Dendritic cell treated with granulocyte-macrophage colony-stimulating factor and Interleukin-4, amounts not matched to agents 40 ng/mL and 50 ng/mL, for 4 days (primary cell): ENCODE results near the gene MYOC.
"Not testable (repeated sequence)": the region's sequence is repeated elsewhere in the genome, so short reads cannot be mapped to it uniquely, and the experiment has no call there.

ENCODE experiments used
- H3K27ac Mint-ChIP-seq: one replicate; pipeline ENCODE4 v1.8.0; 2022; ENCODE audit warnings: mild to moderate bottlenecking, mixed read lengths
- H3K27me3 Mint-ChIP-seq: one replicate; pipeline ENCODE4 v1.8.0; 2022; ENCODE audit warnings: mild to moderate bottlenecking, mixed read lengths
- H3K36me3 Mint-ChIP-seq: one replicate; pipeline ENCODE4 v1.8.0; 2022; ENCODE audit warnings: low read depth, mixed read lengths
- H3K4me1 Mint-ChIP-seq: one replicate; pipeline ENCODE4 v1.8.0; 2022; ENCODE audit warnings: low read depth, mixed read lengths
- H3K4me3 Mint-ChIP-seq: one replicate; pipeline ENCODE4 v1.8.0; 2022; ENCODE audit warnings: mild to moderate bottlenecking, moderate library complexity, mixed read lengths
- H3K9me3 Mint-ChIP-seq: one replicate; pipeline ENCODE4 v1.8.0; 2022; ENCODE audit warnings: mixed read lengths
- intact Hi-C: fragments of 100-400 bp; cut with micrococcal nuclease; formaldehyde crosslinking; loops from one replicate; pipeline ENCODE4 v1.15.0; 2022

Gene MYOC

DNA sequence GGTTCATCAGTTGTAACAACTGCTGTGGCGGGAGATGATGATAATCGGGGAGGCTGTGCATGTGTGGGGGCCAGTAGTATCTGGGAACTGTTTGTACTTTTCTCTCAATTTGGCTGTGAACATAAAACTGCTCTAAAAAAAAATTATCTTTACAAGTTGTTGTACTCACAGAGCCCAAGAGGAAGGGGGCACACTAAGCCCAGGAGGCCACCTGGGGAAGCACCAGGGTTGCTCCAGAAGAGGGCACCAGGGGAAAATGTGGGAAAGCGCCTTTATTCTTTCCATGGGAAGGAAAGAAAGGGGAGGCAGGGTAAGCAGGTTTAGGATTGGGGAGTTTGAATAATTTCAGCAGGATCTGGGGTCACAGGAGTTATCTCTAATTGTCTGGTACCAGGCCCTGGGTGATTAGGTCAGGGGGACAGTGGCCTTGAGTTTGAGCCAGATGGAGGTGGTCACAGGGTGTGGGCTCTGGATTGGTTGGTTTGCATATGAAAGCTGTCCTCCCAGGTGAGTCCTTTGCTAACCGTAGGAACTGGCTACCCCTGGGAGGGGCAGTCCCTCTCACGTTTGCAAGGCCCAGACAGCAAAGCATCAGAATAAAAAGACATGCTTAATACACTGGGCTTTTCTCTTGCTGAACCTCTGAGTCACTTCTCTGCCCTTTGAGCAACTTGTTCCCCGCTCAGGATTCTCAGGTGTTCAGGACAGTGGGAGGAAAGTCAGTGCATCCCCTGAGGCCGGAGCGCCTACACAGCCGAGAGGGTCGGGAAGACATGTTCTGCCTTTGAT is 11.2 kb downstream of the MYOC start:
- Mint-ChIP-seq H3K36me3 (no peaks in the 10 kb centered on the region), H3K9me3 (no peaks in the 10 kb centered on the region), H3K27me3 (no peaks in the 10 kb centered on the region), H3K4me1 (peaks cover 9% of the 10 kb centered on the region), H3K27ac (no peak overlapping the region), H3K4me3 (no peak overlapping the region)
- intact Hi-C loops: no loop called here

DNA sequence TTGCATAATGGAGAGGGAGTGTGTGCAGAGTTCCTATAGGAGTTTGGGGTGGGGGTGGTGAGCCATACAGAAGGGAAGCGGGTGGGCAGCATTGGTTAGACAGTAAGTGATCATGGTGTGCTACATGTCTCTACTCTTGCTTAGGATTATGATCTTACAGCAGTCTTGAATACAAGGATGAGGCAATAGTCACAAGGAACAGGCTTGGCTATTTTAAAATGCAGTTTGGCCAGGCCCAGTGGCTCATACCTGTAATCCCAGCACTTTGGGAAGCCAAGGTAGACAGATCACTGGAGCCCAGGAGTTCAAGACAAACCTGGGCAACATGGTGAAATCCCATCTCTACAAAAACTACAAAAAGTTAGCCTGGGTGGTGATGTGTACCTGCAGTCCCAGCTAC is 12.3 kb downstream of the MYOC start:
- Mint-ChIP-seq H3K27ac (no peak overlapping the region), H3K36me3 (no peaks in the 10 kb centered on the region), H3K4me3 (no peak overlapping the region), H3K27me3 (no peaks in the 10 kb centered on the region), H3K9me3 (no peaks in the 10 kb centered on the region), H3K4me1 (peaks cover 6% of the 10 kb centered on the region)
- intact Hi-C loops: no loop called here

DNA sequence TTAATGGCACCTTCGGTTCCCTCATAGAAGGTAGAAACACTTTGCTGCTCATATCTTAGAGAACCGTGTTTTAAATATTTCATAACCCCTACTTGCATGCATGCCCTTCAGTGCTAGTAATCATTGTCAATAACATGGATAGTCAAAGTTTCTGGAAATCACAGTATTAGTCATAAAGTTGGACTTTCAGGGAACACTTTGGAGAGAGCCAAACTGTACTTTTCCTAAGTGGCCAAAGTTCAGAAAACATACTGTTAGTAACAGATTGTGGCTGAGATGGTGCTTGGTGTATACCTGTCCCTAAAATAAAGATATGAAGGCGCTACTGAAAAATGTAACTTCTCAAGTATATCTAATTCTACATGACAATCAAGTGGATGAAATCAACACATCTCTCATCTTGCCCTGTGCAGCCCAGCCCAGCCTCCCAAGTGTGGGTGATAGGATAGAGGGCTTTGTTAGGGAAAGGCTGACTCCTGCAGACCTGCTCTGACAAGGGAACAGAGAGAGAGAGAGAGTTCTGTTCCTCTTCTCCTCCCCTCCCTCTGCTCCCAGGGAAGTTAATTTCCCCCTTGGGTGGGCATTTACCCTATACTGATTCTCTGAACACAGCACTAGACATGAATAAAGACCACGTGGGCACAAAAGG is 14.4 kb downstream of the MYOC start:
- Mint-ChIP-seq H3K36me3 (no peaks in the 10 kb centered on the region), H3K4me1 (no peaks in the 10 kb centered on the region), H3K27me3 (no peaks in the 10 kb centered on the region), H3K27ac (no peak overlapping the region), H3K9me3 (no peaks in the 10 kb centered on the region), H3K4me3 (no peak overlapping the region)
- intact Hi-C loops: no loop called here

DNA sequence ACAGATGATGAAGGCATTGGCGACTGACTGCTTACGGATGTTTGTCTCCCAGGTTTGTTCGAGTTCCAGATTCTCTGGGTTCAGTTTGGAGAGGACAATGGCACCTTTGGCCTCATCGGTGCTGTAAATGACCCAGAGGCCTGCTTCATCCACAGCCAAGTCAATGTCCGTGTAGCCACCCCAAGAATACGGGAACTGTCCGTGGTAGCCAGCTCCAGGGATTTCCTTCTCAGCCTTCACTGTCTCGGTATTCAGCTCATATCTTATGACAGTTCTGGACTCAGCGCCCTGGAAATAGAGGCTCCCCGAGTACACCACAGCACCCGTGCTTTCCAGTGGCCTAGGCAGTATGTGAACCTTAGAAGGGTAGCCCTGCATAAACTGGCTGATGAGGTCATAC is 16.3 kb downstream of the MYOC start:
- no peaks in the 10 kb centered on the region for H3K4me1 Mint-ChIP-seq
- H3K36me3 Mint-ChIP-seq: no peaks in the 10 kb centered on the region
- no peaks in the 10 kb centered on the region for H3K9me3 Mint-ChIP-seq
- no peak overlapping the region for H3K4me3 Mint-ChIP-seq
- no peak overlapping the region for H3K27ac Mint-ChIP-seq
- intact Hi-C loops: no loop called here
- H3K27me3 Mint-ChIP-seq: no peaks in the 10 kb centered on the region

DNA sequence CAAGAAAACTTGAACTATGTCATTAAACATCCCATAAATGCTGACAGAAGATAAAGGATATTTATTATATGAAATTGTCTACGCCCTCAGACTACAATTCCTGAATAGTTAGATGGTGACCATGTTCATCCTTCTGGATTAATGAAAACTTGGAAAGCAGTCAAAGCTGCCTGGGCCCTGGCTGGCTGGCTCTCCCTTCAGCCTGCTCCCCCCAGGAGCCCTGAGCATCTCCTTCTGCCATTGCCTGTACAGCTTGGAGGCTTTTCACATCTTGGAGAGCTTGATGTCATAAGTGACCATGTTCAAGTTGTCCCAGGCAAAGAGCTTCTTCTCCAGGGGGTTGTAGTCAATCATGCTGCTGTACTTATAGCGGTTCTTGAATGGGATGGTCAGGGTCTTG is 16.8 kb downstream of the MYOC start:
- H3K4me1 Mint-ChIP-seq: no peaks in the 10 kb centered on the region
- H3K4me3 Mint-ChIP-seq: no peak overlapping the region
- H3K27me3 Mint-ChIP-seq: no peaks in the 10 kb centered on the region
- H3K9me3 Mint-ChIP-seq: no peaks in the 10 kb centered on the region
- no peaks in the 10 kb centered on the region for H3K36me3 Mint-ChIP-seq
- no peak overlapping the region for H3K27ac Mint-ChIP-seq
- intact Hi-C loops: no loop called here

DNA sequence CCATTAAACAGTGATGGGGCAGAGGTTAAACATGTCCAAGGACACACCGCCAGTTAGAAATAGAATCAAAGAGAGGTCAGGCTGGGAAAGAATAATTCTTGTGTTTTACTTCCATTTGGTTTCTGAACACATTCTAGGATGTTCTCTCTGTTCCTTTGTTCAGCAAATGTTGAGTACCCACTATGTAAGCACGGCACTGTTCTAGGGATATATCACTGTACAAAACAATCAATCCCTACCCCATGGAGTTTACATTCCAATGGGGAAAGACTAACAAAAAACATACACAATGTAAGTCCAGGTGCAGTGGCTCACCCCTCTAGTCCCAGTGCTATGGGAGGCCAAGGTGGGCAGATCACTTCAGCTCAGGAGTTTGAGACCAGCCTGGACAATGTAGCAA is 24.3 kb downstream of the MYOC start:
- Mint-ChIP-seq H3K27me3 (no peaks in the 10 kb centered on the region), H3K27ac (no peak overlapping the region), H3K9me3 (no peaks in the 10 kb centered on the region), H3K4me1 (no peaks in the 10 kb centered on the region), H3K36me3 (no peaks in the 10 kb centered on the region), H3K4me3 (no peak overlapping the region)
- intact Hi-C loops: no loop called here

DNA sequence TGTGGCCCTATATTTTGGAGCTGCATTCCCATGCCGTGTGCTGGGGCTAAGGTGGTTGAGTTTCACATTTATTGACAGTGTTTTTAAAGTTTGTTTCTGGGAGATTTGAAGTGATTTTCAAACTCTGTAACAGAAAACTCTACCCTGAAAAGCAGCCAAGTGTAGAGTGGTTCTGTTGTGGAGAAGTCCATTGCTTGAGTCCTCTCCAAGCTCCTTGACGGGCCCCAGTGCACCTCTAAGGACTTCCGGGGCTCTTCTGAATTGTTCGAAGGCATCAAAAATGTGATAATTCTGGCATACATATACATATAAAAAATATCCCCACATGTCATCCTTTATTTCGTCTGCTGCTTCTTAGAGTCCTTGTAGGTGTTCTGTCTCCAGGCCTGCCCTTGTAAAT is 25.5 kb downstream of the MYOC start:
- H3K4me1 Mint-ChIP-seq: no peaks in the 10 kb centered on the region
- H3K27me3 Mint-ChIP-seq: no peaks in the 10 kb centered on the region
- intact Hi-C loops: no loop called here
- no peaks in the 10 kb centered on the region for H3K36me3 Mint-ChIP-seq
- H3K27ac Mint-ChIP-seq: no peak overlapping the region
- no peak overlapping the region for H3K4me3 Mint-ChIP-seq
- no peaks in the 10 kb centered on the region for H3K9me3 Mint-ChIP-seq

DNA sequence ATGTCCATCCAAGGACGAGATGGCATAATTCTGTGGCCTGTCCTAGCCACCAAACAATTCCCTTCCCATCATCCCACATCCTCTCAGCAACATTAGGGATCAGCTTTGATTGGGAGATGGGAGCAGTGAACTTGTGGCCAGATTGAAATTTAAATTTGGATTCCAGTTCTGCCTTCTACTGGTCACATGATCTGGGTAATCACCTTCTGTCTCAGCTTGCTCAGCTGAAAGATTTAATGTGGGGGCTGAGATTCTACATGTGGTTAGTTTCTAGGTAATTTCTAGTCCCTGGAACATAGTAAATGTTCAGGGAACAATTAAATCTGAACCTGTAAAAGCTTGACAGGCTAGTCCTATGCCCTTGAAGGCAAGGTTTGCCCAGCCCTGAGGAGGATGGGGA is 27.3 kb downstream of the MYOC start:
- Mint-ChIP-seq H3K9me3 (no peaks in the 10 kb centered on the region), H3K4me1 (no peaks in the 10 kb centered on the region), H3K27ac (no peak overlapping the region), H3K4me3 (no peak overlapping the region), H3K27me3 (no peaks in the 10 kb centered on the region), H3K36me3 (no peaks in the 10 kb centered on the region)
- intact Hi-C loops: no loop called here

DNA sequence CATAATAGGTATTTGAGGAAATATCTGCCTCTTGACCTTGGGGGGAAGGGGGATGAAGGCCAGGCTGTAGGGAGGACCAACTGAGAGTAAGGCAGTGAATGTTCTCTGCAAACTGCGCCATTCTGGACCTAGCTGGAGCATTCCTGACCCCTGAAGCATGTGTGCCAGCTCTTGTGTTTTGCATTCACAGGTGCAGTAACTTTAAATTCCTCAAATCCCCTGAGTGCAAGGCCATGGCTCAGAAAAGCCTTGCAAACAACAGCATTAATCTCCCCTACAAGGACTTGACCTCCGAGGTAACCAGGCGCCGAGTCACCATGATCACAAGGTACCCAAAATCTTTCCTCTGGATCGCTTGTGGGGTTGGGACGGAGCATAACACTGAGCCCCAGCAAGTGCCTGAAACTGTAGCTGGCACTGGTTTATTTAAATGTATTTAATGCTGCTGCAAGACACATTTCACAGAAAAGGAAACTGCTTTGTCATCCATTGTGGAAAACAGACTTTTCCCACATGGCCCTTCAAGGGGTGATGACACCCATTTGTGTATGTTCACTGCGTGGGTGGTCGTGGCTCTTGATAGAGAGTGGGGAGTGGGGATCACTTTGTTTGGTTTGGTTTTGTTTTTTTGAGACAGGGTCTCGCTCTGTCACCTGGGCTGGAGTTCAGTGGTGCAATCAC is 28.7 kb downstream of the MYOC start:
- Mint-ChIP-seq H3K36me3 (no peaks in the 10 kb centered on the region), H3K4me1 (no peaks in the 10 kb centered on the region), H3K9me3 (no peaks in the 10 kb centered on the region), H3K27me3 (no peaks in the 10 kb centered on the region), H3K27ac (no peak overlapping the region), H3K4me3 (no peak overlapping the region)
- intact Hi-C loops: no loop called here

DNA sequence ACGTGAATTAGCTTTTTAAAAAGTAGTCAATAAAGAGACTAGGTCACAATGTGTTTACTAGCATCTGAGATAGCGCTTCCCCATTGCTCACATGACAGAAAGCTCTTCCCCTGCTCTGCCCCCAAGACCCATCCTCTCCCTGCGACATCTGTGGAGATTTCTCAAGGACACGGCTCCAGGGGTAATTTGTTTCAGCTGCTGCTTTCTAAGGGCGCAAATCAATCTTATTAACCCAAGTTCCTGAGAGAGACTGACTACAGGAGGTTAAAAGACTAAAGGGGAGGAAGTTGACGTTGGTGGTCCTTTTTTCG is 30.4 kb downstream of the MYOC start, which contains the start of gene MYOCOS:
Gene MYOCOS, plus strand, starts transcription at position 92 of the 311 bp plus-strand sequence. CDS start 1,641 bp downstream, outside the sequence.
- Mint-ChIP-seq H3K9me3 (no peaks in the 10 kb centered on the region), H3K4me1 (no peaks in the 10 kb centered on the region), H3K27me3 (no peaks in the 10 kb centered on the region), H3K36me3 (no peaks in the 10 kb centered on the region), H3K4me3 (no peak within 1 kb of the TSS), H3K27ac (no peak within 1 kb of the TSS)
- intact Hi-C loops: no loop called here

DNA sequence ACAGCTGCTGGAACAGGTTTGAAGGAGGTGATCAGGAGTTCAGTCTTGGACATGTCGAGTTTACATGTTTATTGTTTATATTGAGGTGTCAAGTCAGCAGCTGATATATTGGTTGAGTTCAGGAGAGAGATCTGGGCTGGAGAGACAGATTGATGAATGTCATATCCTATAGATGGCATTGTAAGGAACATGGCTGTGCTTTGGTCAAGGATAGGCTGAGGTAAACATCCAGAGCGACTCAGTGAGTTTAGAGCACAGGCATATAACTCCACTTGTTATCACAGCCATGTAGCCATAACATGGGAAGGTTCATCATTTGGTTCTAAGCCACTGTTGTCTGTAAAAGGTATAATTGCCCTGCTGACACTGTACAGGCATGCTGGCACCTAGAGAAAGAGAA is 35.9 kb downstream of the MYOC start:
- Mint-ChIP-seq H3K9me3 (no peaks in the 10 kb centered on the region), H3K27me3 (no peaks in the 10 kb centered on the region), H3K36me3 (no peaks in the 10 kb centered on the region), H3K4me1 (no peaks in the 10 kb centered on the region), H3K27ac (no peak overlapping the region), H3K4me3 (no peak overlapping the region)
- intact Hi-C loops: no loop called here

DNA sequence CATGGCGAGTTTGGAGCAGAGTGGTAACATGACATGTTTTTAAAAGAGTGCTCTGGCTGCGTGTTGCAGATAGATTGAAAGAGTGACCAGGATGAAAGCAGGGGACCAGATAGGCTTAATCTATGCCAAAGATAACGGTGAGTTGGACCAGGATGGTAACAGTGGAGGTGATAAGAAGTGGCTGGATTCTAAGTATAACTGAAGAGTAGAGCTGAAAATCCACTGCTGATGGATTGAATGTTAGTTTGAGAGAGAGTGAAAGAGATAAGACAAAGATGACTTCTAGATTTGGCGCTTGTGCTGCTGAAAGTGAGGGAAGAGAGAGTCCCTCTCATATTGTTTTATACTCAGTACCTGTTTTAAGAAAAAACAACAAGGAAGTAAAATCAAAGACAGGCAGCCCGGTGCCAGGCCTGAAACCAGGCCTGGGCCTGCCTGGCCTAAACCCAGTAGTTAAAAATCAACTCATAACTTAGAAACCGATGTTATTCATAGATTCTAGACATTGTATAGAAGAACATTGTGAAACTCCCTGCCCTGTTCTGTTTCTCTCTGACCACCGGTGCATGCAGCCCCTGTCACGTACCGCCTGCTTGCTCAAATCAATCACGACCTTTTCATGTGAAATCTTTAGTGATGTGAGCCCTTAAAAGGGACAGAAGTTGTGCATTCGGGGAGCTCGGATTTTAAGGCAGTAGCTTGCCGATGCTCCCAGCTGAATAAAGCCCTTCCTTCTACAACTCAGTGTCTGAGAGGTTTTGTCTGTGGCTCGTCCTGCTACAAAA is 37.2 kb downstream of the MYOC start:
- H3K9me3 Mint-ChIP-seq, H3K27me3 Mint-ChIP-seq, H3K4me1 Mint-ChIP-seq, H3K27ac Mint-ChIP-seq, intact Hi-C loops, H3K4me3 Mint-ChIP-seq, H3K36me3 Mint-ChIP-seq: not testable (repeated sequence)

DNA sequence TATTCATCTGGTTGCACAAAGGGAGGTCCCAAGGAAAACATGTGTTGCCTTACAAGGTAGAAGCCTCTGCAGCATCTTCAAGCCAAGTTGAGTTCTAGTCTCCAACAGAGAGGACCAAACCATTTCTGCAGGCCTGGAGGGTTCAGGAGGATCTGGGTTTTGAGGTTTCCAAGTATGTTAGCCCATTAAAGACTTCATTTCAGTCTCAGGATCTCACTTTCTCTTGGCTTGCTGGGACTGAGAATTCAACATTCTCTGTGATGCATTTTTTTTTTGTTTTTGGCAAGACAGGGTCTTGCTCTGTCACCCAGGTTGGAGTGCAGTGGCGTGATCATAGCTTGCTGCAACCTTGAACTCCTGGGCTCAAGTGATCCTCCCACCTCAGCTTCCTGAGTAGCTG is 39.2 kb downstream of the MYOC start:
- H3K27ac Mint-ChIP-seq: no peak overlapping the region
- intact Hi-C loops: no loop called here
- no peaks in the 10 kb centered on the region for H3K27me3 Mint-ChIP-seq
- H3K9me3 Mint-ChIP-seq: no peaks in the 10 kb centered on the region
- no peaks in the 10 kb centered on the region for H3K36me3 Mint-ChIP-seq
- no peak overlapping the region for H3K4me3 Mint-ChIP-seq
- H3K4me1 Mint-ChIP-seq: peaks cover 6% of the 10 kb centered on the region

DNA sequence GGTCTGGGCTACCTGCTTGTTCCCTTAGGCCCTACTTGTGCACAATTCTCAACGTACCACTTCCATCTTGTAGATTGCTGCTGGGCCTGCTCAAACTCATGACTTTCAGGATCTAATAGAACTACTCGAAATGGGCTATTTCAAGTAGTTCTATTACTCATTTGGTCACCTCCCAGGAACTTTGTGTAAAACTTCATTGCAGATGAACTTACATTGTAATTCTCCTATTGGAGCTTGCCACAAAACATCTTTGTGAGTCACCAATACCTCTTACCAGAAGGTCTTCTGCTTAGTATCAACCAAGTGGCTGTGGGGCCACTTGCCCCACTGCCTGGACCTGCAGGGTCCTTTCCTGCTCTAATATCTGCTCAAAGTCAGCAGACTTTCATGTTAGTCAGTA is 41.2 kb downstream of the MYOC start:
- Mint-ChIP-seq H3K36me3 (no peaks in the 10 kb centered on the region), H3K9me3 (no peaks in the 10 kb centered on the region), H3K4me3 (no peak overlapping the region), H3K27me3 (no peaks in the 10 kb centered on the region), H3K27ac (no peak overlapping the region), H3K4me1 (peaks cover 6% of the 10 kb centered on the region)
- intact Hi-C loops: no loop called here
